HG03095 (cell line): Measurements from ENCODE around the gene ACTL9.

Experiments
- ATAC-seq: cut with Tn5 transposase; IDR thresholded peaks from one replicate; pipeline ENCODE4 v1.9.1; 2021; ENCODE audit warnings: moderate library complexity; ENCODE audit not compliant: unreplicated experiment

ACTL9 gene

GRCh38 chr19:8686549-8686948 lies 12.0 kb downstream of the ACTL9 start:
- no peak for ATAC-seq

GRCh38 chr19:8684001-8684902 lies 14.3 kb downstream of the ACTL9 start:
- ATAC-seq, result no peak

GRCh38 chr19:8682931-8683330 lies 15.7 kb downstream of the ACTL9 start:
- ATAC-seq, result no peak

- no peak for ATAC-seq
These were observed 16.1 kb downstream of the ACTL9 start for GRCh38 chr19:8682472-8682871.

- ATAC-seq, result no peak
These were observed 17.1 kb downstream of the ACTL9 start for GRCh38 chr19:8681345-8682029.

GRCh38 chr19:8680676-8681344 lies 17.8 kb downstream of the ACTL9 start:
- no peak for ATAC-seq

- no peak for ATAC-seq
These were observed 20.3 kb downstream of the ACTL9 start for GRCh38 chr19:8678244-8678807.

- ATAC-seq, result no peak
These were observed 23.5 kb downstream of the ACTL9 start for GRCh38 chr19:8675066-8675465.

GRCh38 chr19:8673276-8673891 lies 25.2 kb downstream of the ACTL9 start:
- no peak for ATAC-seq

- no peak for ATAC-seq
These were observed 31.7 kb downstream of the ACTL9 start for GRCh38 chr19:8666814-8667405.

- ATAC-seq, result no peak
These were observed 33.0 kb downstream of the ACTL9 start for GRCh38 chr19:8665468-8666213.

GRCh38 chr19:8664671-8665057 lies 33.9 kb downstream of the ACTL9 start:
- no peak for ATAC-seq

GRCh38 chr19:8663920-8664670 lies 34.5 kb downstream of the ACTL9 start:
- no peak for ATAC-seq

- no peak for ATAC-seq
These were observed 36.3 kb downstream of the ACTL9 start for GRCh38 chr19:8662263-8662662.

- ATAC-seq, result no peak
These were observed 38.7 kb downstream of the ACTL9 start for GRCh38 chr19:8659905-8660304.

GRCh38 chr19:8657869-8658268 lies 40.7 kb downstream of the ACTL9 start:
- no peak for ATAC-seq

GRCh38 chr19:8655340-8655709 lies 43.3 kb downstream of the ACTL9 start:
- no peak for ATAC-seq

GRCh38 chr19:8654591-8655339 lies 43.8 kb downstream of the ACTL9 start:
- ATAC-seq, result no peak
